HK-2 (cell line): ENCODE measurements around the gene HK3.
A peak's percentile ranks its signal among the peaks of the same experiment; 100 is the strongest.

Experiments used
- DNase-seq: peaks from one replicate; pipeline ENCODE4 v3.0.0-alpha.2; 2018; ENCODE audit not compliant: unreplicated experiment

The HK3 gene

GRCh38 chr5:176902911-176903664 is 3.9 kb upstream of the HK3 start:
- DNase-seq, result peak; percentile 35

- no peak for DNase-seq
Observed at GRCh38 chr5:176902102-176902814, 3.1 kb upstream of the HK3 start.

GRCh38 chr5:176901260-176902101 is 2.3 kb upstream of the HK3 start:
- no peak for DNase-seq

GRCh38 chr5:176900780-176901204 is 1.6 kb upstream of the HK3 start:
- no peak for DNase-seq

GRCh38 chr5:176899946-176900779 is 1.0 kb upstream of the HK3 start:
- no peak for DNase-seq

- DNase-seq, result no peak
Observed at GRCh38 chr5:176897263-176897662, 1.9 kb downstream of the HK3 start.

GRCh38 chr5:176895831-176896230 is 3.3 kb downstream of the HK3 start:
- DNase-seq, result no peak

GRCh38 chr5:176894298-176894697 is 4.8 kb downstream of the HK3 start:
- no peak for DNase-seq

- no peak for DNase-seq
Observed at GRCh38 chr5:176892663-176893062, 6.5 kb downstream of the HK3 start.

- no peak for DNase-seq
Observed at GRCh38 chr5:176891331-176891958, 7.7 kb downstream of the HK3 start.

- DNase-seq, result no peak
Observed at GRCh38 chr5:176890455-176891330, 8.5 kb downstream of the HK3 start.

GRCh38 chr5:176889321-176890280 is 9.5 kb downstream of the HK3 start:
- DNase-seq, result no peak

GRCh38 chr5:176888865-176889165 is 10.3 kb downstream of the HK3 start:
- no peak for DNase-seq

GRCh38 chr5:176888016-176888864 is 10.9 kb downstream of the HK3 start:
- no peak for DNase-seq

- no peak for DNase-seq
Observed at GRCh38 chr5:176887252-176887849, 11.8 kb downstream of the HK3 start.

- DNase-seq, result no peak
Observed at GRCh38 chr5:176886336-176887251, 12.6 kb downstream of the HK3 start.

GRCh38 chr5:176884571-176884890 is 14.6 kb downstream of the HK3 start:
- no peak for DNase-seq
